T-cell (primary cell): ENCODE measurements around the gene SLC36A3. TPM values are rescaled to one million over a fixed set of nuclear protein-coding genes. Genes with fewer than 3 reads are reported as not detected.

ENCODE experiments used
- ATAC-seq, 4 experiments: fragments of 200-7000 bp in 3 of 4; fragments of 150-1000 bp in 1 of 4; cut with Tn5 transposase; replicated peaks in 1 of 4; 1 replicate in 3 of 4; 2 replicates in 1 of 4; pipeline ENCODE4 v1.10.0; 2021; ENCODE audit warnings: moderate library complexity in 3 of 4, mild to moderate bottlenecking in 2 of 4, moderate number of reproducible peaks in 1 of 4
- CTCF ChIA-PET, 2 donors: fragments of 300-600 bp; sonication (Branson Sonifier 250); formaldehyde crosslinking; loops; one replicate each; lab custom pipeline; 2022; ENCODE audit warnings: antibody characterized with exemption in 2 of 2; lab: Charles Lee
- POLR2A ChIA-PET, 2 donors: fragments of 300-600 bp; sonication (Branson Sonifier 250); formaldehyde crosslinking; loops; one replicate each; lab custom pipeline; 2022; ENCODE audit warnings: antibody characterized with exemption in 2 of 2; lab: Charles Lee
- DNase-seq, 35 experiments: peaks; one replicate each; pipeline versions ENCODE4 v3.0.0 to v3.0.0-alpha.2; 2013 to 2023
- H3K27ac ChIP-seq: one replicate; pipeline ENCODE4 v1.5.1; 2013; ENCODE audit warnings: low read length
- H3K27me3 ChIP-seq, 2 experiments: replicated peaks in 1 of 2; 1 replicate in 1 of 2; 2 replicates in 1 of 2; pipeline versions ENCODE4 v1.6.1 to v1.7.0; 2013; ENCODE audit warnings: low read length in 1 of 2, mixed read lengths in 1 of 2; ENCODE audit not compliant: control insufficient read depth in 2 of 2, insufficient read depth in 2 of 2; ENCODE audit errors: extremely low read depth in 1 of 2
- H3K36me3 ChIP-seq, 2 donors: 1 replicate in 1 of 2; 2 replicates in 1 of 2; pipeline versions ENCODE4 v1.6.1 to v1.7.0; 2013; ENCODE audit warnings: low read length in 1 of 2; ENCODE audit not compliant: control insufficient read depth in 2 of 2, insufficient read depth in 1 of 2; ENCODE audit errors: extremely low read depth in 1 of 2
- H3K4me1 ChIP-seq, 2 experiments: 1 replicate in 1 of 2; 2 replicates in 1 of 2; pipeline versions ENCODE4 v1.6.1 to v1.7.0; 2013; ENCODE audit warnings: low read length in 2 of 2, mixed read lengths in 1 of 2; ENCODE audit not compliant: insufficient read depth in 2 of 2, control insufficient read depth in 1 of 2; ENCODE audit errors: extremely low read depth in 1 of 2
- H3K4me3 ChIP-seq, 2 donors: 1 replicate in 1 of 2; 2 replicates in 1 of 2; pipeline versions ENCODE4 v1.5.1 to v1.7.0; 2013; ENCODE audit warnings: mild to moderate bottlenecking in 2 of 2, low read length in 1 of 2, moderate library complexity in 1 of 2; ENCODE audit not compliant: control insufficient read depth in 1 of 2; ENCODE audit errors: extremely low read depth in 1 of 2
- H3K9me3 ChIP-seq: 2 replicates; pipeline ENCODE4 v1.7.0; 2013
- H3K27ac Mint-ChIP-seq, 2 donors: one replicate each; pipeline ENCODE4 v1.8.0; 2020 to 2021; ENCODE audit warnings: mild to moderate bottlenecking in 2 of 2, mixed read lengths in 2 of 2
- H3K27me3 Mint-ChIP-seq, 2 donors: one replicate each; pipeline ENCODE4 v1.8.0; 2021 to 2022; ENCODE audit warnings: mixed read lengths in 2 of 2
- H3K36me3 Mint-ChIP-seq: one replicate; pipeline ENCODE4 v1.8.0; 2021; ENCODE audit warnings: mixed read lengths
- H3K4me1 Mint-ChIP-seq, 3 donors: one replicate each; pipeline ENCODE4 v1.8.0; 2020 to 2022; ENCODE audit warnings: mixed read lengths in 3 of 3, mild to moderate bottlenecking in 1 of 3
- H3K4me3 Mint-ChIP-seq, 3 donors: one replicate each; pipeline ENCODE4 v1.8.0; 2020 to 2022; ENCODE audit warnings: mild to moderate bottlenecking in 3 of 3, mixed read lengths in 3 of 3, moderate library complexity in 3 of 3
- H3K9me3 Mint-ChIP-seq, 3 donors: one replicate each; pipeline ENCODE4 v1.8.0; 2020 to 2022; ENCODE audit warnings: mixed read lengths in 3 of 3
- WGBS: methylation state at CpG from one replicate; pipeline ENCODE4 v1.1.5; 2013; ENCODE audit warnings: missing lambda C conversion rate; ENCODE audit not compliant: insufficient coverage; 5-methylcytosine and 5-hydroxymethylcytosine counted together
- total RNA-seq, 35 experiments: library from RNA in 6 of 35; stranded (reverse) in 6 of 35; fragments of 120-200 nt in 1 of 35; gene quantifications; one replicate each; pipeline versions ENCODE4 v1.2.1 to v1.2.4 and lab custom pipeline; 2013 to 2026

SLC36A3 gene
- total RNA-seq, 5 donors from 2014 or later (not counting 1 experiment from before 2014, with no cell fraction given): not detected

GRCh38 chr5:151296478-151296830 is 7.1 kb downstream of the SLC36A3 start:
- peaks cover 0 to 10% (median 0%) of the 10 kb centered on the region in 3 donors for H3K4me1 Mint-ChIP-seq
- no peaks in the 10 kb centered on the region for H3K9me3 ChIP-seq
- H3K27ac Mint-ChIP-seq: no peak overlapping the region
- no peak for ATAC-seq
- DNase-seq: no peak
- H3K27me3 Mint-ChIP-seq: peaks cover 7 to 13% of the 10 kb centered on the region in 2 donors
- no peak overlapping the region for H3K4me3 Mint-ChIP-seq
- no peaks in the 10 kb centered on the region for H3K9me3 Mint-ChIP-seq
- peaks cover 0 to 9% of the 10 kb centered on the region in 2 experiments for H3K27me3 ChIP-seq
- no peak overlapping the region for H3K4me3 ChIP-seq
- H3K36me3 Mint-ChIP-seq: no peaks in the 10 kb centered on the region
- H3K36me3 ChIP-seq: no peaks in the 10 kb centered on the region
- no peaks in the 10 kb centered on the region for H3K4me1 ChIP-seq
- POLR2A ChIA-PET: no interaction called here
- CTCF ChIA-PET: no interaction called here
- no CpG with 5 or more reads among the region's 1 CpG for WGBS
- no peak overlapping the region for H3K27ac ChIP-seq

GRCh38 chr5:151295791-151296477 is 7.6 kb downstream of the SLC36A3 start:
- POLR2A ChIA-PET: no interaction called here
- no peaks in the 10 kb centered on the region for H3K9me3 Mint-ChIP-seq
- no peak overlapping the region for H3K27ac ChIP-seq
- H3K4me1 Mint-ChIP-seq: peaks cover 0 to 10% (median 0%) of the 10 kb centered on the region in 3 donors
- ATAC-seq (no peak), DNase-seq (no peak)
- H3K27me3 Mint-ChIP-seq: peaks cover 7 to 9% of the 10 kb centered on the region in 2 donors
- 92% methylated on average over 2 of the region's 7 CpGs for WGBS
- CTCF ChIA-PET: no interaction called here
- H3K4me3 Mint-ChIP-seq: no peak overlapping the region
- H3K4me1 ChIP-seq: no peaks in the 10 kb centered on the region
- no peaks in the 10 kb centered on the region for H3K36me3 ChIP-seq
- H3K27me3 ChIP-seq: peaks cover 0 to 6% of the 10 kb centered on the region in 2 experiments
- H3K4me3 ChIP-seq: no peak overlapping the region
- H3K36me3 Mint-ChIP-seq: no peaks in the 10 kb centered on the region
- H3K27ac Mint-ChIP-seq: no peak overlapping the region
- no peaks in the 10 kb centered on the region for H3K9me3 ChIP-seq

GRCh38 chr5:151295138-151295537 is 8.4 kb downstream of the SLC36A3 start:
- Histone ChIP-seq H3K36me3 (no peaks in the 10 kb centered on the region), H3K4me1 (no peaks in the 10 kb centered on the region), H3K27me3 (peaks cover 0 to 6% of the 10 kb centered on the region in 2 experiments), H3K27ac (no peak overlapping the region), H3K9me3 (no peaks in the 10 kb centered on the region), H3K4me3 (no peak overlapping the region)
- Mint-ChIP-seq H3K4me3 (no peak overlapping the region), H3K36me3 (no peaks in the 10 kb centered on the region), H3K4me1 (peaks cover 0 to 10% (median 0%) of the 10 kb centered on the region in 3 donors), H3K27me3 (peaks cover 3 to 8% of the 10 kb centered on the region in 2 donors), H3K27ac (no peak overlapping the region), H3K9me3 (no peaks in the 10 kb centered on the region)
- ATAC-seq (no peak), DNase-seq (no peak)
- CTCF ChIA-PET: no interaction called here
- WGBS: 85% methylated on average over 4 of the region's 5 CpGs
- POLR2A ChIA-PET: no interaction called here

GRCh38 chr5:151293624-151294023 is 9.9 kb downstream of the SLC36A3 start:
- CTCF ChIA-PET: no interaction called here
- H3K4me3 Mint-ChIP-seq: no peak overlapping the region
- H3K9me3 ChIP-seq: no peaks in the 10 kb centered on the region

GRCh38 chr5:151288180-151288579 is 15.4 kb downstream of the SLC36A3 start:
- no peaks in the 10 kb centered on the region for H3K9me3 ChIP-seq
- H3K4me1 ChIP-seq: no peaks in the 10 kb centered on the region
- ATAC-seq: peak in 1 of 4 experiments; percentile 33
- Mint-ChIP-seq H3K9me3 (no peaks in the 10 kb centered on the region), H3K36me3 (no peaks in the 10 kb centered on the region), H3K27ac (no peak overlapping the region), H3K4me1 (peaks cover 0 to 2% (median 0%) of the 10 kb centered on the region in 3 donors), H3K27me3 (no peaks in the 10 kb centered on the region), H3K4me3 (no peak overlapping the region)
- no CpG with 5 or more reads among the region's 2 CpGs for WGBS
- no peak overlapping the region for H3K27ac ChIP-seq
- H3K4me3 ChIP-seq: no peak overlapping the region
- no peaks in the 10 kb centered on the region for H3K36me3 ChIP-seq
- no peak for DNase-seq
- CTCF ChIA-PET: interaction anchor here (0.5 to 0.6 kb wide), 2 partner anchors 13 to 158 kb away, joined by 4 read pairs; no protein-coding TSS in a partner anchor
- no peaks in the 10 kb centered on the region for H3K27me3 ChIP-seq
- POLR2A ChIA-PET: no interaction called here

More at GRCh38 chr5:151293624-151294023, 9.9 kb downstream of the SLC36A3 start:
- Histone ChIP-seq H3K4me3 (no peak overlapping the region), H3K27ac (no peak overlapping the region), H3K4me1 (no peaks in the 10 kb centered on the region), H3K27me3 (peaks cover 0 to 6% of the 10 kb centered on the region in 2 experiments), H3K36me3 (no peaks in the 10 kb centered on the region)
- 67% methylated on average over 4 of the region's 4 CpGs for WGBS
- Mint-ChIP-seq H3K9me3 (no peaks in the 10 kb centered on the region), H3K27ac (no peak overlapping the region), H3K36me3 (no peaks in the 10 kb centered on the region), H3K27me3 (peaks cover under 1 to 8% of the 10 kb centered on the region in 2 donors), H3K4me1 (peaks cover 0 to 10% (median 0%) of the 10 kb centered on the region in 3 donors)
- ATAC-seq (no peak), DNase-seq (no peak)
- POLR2A ChIA-PET: no interaction called here

GRCh38 chr5:151286246-151286645 is 17.3 kb downstream of the SLC36A3 start:
- WGBS: no CpG with 5 or more reads among the region's 1 CpG
- Histone ChIP-seq H3K4me3 (no peak overlapping the region), H3K36me3 (no peaks in the 10 kb centered on the region), H3K27me3 (no peaks in the 10 kb centered on the region), H3K9me3 (no peaks in the 10 kb centered on the region), H3K4me1 (no peaks in the 10 kb centered on the region), H3K27ac (no peak overlapping the region)
- ATAC-seq (no peak), DNase-seq (no peak)
- Mint-ChIP-seq H3K36me3 (no peaks in the 10 kb centered on the region), H3K27me3 (no peaks in the 10 kb centered on the region), H3K9me3 (no peaks in the 10 kb centered on the region), H3K4me3 (no peak overlapping the region), H3K4me1 (peaks cover 0 to 2% (median 0%) of the 10 kb centered on the region in 3 donors), H3K27ac (no peak overlapping the region)
- ChIA-PET CTCF (no interaction called here), POLR2A (no interaction called here)
